GM21390 (cell line): Measurements from ENCODE around the gene CNIH4.
"Not testable (repeated sequence)": the region's sequence is repeated elsewhere in the genome, so short reads cannot be mapped to it uniquely, and the experiment has no call there.

Source experiments
- ATAC-seq: cut with Tn5 transposase; IDR thresholded peaks from one replicate; pipeline ENCODE4 v1.9.1; 2021; ENCODE audit not compliant: unreplicated experiment

Gene CNIH4

DNA sequence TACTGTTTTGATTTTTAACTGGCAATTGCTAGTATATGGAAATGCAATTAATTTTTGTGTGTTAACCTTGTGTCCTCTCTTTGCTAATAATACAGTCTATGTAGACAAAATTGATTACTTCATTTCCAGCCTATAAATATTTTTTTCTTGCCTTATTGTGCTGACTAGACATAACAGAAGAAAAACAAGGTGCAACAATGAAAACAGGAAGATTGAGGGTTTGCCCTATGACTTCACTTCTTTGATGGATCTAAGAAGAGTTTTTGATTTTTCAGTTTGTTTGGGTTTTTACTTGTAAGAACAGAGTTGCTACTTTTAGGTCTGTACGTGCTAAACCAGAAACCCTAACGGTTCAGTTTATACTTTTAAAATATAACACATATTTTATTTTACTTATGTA is 8.5 kb upstream of the CNIH4 start:
- no peak for ATAC-seq

DNA sequence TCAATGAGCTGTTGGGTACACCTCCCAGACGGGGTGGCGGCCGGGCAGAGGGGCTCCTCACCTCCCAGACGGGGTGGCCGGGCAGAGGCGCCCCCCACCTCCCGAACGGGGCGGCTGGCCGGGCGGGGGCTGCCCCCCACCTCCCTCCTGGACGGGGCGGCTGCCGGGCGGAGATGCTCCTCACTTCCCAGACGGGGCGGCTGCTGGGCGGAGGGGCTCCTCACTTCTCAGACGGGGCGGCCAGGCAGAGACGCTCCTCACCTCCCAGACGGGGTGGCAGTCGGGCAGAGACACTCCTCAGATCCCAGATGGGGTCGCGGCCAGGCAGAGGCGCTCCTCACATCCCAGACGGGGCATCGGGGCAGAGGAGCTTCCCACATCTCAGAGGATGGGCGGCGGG is 7.0 kb upstream of the CNIH4 start:
- ATAC-seq: not testable (repeated sequence)

DNA sequence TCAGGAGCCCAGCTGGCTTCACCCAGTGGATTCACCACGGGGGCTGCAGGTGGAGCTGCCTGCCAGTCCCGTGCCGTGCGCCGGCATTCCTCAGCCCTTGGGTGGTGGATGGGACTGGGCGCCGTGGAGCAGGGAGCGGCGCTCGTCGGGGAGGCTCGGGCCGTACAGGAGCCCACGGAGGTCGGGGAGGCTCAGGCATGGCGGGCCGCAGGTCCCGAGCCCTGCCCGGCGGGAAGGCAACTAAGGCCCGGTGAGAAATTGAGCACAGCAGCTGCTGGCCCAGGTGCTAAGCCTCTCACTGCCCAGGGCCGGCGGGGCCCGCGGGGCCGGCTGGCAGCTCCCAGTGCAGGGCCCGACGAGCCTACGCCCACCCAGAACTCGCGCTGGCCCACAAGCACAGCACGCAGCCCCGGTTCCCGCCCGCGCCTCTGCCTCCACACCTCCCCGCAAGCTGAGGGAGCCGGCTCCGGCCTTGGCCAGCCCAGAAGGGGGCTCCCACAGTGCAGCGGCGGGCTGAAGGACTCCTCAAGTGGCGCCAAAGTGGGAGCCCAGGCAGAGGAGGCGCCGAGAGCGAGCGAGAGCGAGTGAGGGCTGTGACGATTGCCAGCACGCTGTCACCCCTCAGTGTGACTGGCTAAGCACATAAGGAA is 4.1 kb upstream of the CNIH4 start:
- ATAC-seq: not testable (repeated sequence)

DNA sequence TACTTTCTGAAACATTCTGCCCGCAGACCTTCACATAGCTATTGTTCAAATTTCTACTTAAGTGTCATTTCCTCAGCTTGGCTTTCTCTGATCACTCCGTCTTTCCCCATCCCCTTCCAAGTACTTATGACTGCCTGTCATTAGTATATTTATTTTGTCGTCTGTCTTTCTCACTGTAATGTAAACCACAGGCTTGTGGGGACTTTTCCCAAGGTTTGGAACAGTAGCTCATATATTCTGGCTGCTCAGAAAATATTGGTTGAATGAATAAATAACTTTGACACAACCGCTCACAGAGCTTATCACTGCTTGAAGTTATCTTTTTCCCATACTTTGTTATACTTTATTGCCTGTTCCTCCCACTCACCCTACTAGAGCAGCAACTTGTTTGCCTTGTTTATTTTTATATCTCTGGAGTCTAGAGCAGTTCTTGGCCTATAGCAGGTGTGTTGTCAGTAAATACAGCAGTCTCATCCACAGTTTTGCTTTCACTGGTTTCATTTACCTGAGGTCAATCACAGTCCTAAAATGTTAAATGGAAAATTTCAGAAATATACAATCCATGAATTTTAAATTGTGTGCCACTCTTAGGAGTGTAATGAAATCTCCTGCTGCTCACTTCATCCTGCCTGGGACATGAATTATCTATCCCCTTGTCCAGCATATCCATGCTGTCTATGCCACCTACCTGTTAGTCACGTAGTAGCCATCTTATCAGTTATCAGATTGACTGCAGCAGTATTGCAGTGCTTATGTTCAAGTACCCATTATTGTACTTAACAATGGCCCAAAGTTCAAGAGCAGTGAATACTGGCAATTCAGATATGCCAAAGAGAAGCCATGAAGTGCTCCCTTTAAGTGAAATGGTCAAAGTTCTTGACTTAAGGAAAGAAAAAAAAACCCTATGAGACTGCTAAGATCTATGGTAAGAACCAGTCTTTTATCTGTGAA is 2.4 kb upstream of the CNIH4 start:
- ATAC-seq: no peak

DNA sequence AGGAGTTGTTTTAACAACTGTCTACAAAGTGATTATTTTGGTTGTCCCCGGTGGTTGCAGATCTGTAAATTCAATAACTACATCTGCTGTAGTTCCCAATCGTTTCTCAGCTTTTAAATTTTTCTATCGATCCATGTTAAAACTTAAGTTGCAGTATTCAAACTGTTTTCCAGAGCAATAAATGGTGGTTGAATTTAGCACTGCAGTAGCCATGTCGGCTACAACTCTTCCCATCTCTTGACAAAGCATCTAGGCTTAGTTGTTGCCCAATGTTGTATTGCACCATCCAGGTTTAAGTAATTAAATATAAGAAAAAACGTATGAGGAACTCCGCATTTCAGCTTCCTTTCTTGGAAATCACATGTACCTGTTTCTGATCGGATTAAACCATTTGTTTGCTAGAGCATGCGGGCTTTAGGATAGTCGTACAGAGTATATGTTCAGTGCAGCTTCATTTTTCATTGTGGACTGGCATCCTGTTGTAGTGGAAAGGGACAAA is 996 bp downstream of the CNIH4 start:
- no peak for ATAC-seq

DNA sequence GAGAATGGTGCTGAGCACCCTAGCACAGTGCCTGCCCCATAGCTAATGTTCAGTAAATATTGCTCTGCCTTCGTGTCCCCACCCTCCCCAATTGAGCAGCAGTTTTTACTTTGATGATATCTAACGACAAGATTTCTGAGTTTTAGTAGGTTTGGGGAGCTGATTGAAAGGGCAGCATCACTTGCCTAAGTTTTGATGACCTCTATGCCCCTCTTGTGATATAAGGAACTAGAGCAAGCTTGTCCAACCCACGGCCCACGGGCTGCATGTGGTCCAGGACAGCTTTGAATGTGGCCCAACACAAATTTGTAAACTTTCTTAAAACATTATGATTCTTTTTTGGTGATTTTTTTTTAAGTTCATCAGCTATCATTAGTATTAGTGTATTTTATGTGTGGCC is 1.6 kb downstream of the CNIH4 start:
- ATAC-seq: no peak

DNA sequence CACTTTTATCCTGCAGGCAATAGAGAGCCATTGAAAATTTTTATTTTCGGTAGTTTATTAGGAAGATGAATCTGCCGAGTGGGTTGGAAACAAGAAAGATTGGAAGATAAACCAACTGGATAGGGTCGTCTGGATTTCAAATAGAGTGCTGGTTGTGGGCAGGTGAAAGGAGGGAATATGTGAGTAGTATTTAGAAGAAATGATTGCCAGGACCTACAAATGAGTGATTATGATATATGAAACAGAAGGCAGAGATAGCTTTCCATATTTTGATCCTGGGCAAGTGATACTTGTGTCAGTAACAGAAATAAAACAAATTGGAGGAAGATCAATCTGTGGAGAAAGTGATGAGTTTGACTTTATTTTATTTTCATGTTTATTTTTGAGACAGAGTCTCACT is 2.5 kb downstream of the CNIH4 start:
- no peak for ATAC-seq

DNA sequence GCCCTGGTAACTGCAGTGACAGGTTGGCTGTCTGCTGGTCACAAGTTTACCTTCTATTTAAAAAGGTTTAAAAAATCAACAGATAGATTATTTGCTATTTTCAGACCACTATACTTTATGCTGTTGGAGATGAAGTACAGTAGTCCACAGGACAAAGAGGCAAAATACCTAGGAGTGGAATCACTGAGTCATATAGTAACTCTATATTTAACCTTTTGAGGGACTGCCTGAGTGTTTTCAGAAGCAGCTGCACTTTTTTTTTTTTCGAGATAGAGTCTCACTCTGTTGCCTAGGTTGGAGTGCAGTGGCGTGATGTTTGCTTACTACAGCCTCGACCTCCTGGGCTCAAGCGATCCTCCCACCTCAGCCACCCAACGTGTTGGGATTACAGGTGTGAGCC is 11.7 kb downstream of the CNIH4 start:
- ATAC-seq: peak; percentile 86

DNA sequence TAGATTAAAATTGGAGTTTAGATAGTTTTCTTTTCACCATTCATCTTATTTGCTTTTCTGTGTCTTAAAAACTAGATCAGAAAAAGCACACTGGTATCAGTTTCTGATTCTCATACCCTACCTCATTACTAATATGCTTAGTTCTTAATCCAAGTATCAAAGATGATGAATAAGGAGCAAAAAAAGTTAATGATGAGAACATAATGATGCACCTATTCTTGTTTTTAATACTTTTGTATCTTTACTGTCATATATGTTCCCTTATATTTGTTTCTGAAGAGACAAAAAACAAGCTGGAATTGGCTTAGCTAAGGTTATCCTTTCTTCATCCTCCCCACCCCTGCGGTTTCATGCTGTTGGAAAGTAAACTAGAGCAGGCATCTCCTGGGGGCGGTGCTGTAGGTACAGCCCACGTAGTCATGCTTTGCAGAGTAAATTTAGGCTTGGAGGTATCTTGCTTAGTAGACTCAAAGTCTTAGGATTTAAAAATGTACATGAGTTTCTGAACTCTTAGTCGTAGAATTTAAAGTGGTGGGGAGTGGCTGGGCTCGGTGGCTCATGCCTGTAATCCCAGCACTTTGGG is 16.4 kb downstream of the CNIH4 start:
- ATAC-seq: no peak

DNA sequence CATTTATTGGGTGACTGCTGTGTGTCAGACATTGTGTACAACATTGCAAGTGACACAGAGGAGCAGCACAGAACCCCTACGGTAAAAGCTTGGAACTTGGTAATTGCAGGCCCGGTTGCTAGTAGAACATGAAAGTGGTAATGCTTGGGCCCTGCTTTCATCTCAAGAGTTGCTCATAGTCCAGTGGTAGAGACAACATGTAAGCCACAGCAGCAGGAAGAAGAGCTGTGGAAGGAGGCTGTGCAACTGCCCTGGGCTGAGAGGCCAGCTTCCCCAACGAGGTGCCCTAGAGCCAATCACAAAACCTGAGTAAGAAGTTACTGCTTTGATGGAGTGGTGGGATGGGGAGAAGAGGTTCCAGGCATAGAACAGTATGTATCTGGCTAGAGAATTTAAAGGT is 18.4 kb downstream of the CNIH4 start:
- no peak for ATAC-seq

DNA sequence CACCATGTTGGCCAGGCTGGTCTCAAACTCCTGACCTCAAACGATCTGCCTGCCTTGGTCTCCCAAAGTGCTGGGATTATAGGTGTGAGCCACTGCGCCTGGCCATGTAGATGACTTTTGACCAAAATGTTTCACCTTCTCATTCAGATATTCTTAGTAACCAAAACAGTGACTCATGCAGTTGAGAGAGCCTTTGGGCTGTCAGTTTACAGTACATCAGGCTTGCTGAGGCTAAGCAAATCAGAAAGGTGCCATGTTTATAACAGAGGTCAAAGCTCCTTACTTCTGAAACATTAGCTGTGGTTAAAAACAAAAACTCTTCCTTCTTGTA is 21.0 kb downstream of the CNIH4 start:
- peak; percentile 70 for ATAC-seq

DNA sequence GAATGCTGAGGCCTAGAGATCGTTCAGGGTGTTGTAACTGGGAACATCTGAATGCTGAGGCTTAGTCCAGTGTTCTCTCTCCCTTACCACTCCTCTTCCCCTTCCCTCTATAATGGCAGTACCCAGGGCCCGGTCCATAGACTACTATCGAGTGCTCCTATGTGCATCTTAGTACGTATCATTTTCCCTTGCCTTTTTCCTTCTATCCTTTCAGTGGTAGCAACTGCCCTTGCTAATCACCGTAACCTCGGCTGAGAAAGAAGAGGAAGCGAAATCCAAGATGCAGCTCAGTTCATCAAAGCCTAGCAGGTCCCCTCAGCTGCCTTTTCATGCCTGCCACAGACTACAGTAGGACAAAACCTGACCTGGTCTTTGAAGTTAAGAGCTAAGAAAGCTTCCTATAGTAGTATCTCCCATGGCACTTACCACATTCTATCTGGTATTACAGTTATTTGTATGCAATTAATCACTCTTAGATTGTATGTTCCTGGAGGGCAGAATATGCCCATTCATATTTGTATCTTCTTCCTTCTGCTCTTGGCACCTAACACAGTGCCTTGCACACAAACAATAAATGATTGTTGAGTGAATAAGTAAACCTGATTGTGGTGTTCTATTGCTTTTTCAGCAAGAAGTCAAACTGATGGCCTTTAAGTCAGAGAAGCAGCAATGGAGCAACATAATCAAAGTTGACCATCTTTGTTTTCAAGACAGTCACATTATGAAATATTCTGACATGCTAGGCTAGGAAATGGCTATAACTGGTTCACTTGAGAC is 22.4 kb downstream of the CNIH4 start:
- peak; percentile 41 for ATAC-seq

DNA sequence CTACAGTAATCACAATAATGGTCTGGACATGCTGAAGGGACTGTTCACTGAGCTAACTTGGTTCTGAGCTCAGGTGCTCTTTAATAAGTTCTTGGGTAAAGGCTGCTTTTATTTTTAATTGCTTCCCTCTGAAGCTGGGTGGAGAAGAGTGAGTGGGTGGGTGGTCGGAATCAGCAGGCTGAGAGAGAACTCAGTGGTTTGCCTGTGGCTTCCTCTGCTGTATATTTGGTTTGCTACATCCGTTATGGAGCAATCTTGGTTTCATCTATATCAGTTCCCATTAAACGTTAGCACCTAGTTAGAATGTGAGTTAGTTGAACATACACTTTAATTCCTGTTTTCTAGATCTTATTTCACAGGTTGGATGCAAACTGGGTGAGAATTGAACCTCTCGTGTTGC is 23.3 kb downstream of the CNIH4 start:
- peak; percentile 67 for ATAC-seq

DNA sequence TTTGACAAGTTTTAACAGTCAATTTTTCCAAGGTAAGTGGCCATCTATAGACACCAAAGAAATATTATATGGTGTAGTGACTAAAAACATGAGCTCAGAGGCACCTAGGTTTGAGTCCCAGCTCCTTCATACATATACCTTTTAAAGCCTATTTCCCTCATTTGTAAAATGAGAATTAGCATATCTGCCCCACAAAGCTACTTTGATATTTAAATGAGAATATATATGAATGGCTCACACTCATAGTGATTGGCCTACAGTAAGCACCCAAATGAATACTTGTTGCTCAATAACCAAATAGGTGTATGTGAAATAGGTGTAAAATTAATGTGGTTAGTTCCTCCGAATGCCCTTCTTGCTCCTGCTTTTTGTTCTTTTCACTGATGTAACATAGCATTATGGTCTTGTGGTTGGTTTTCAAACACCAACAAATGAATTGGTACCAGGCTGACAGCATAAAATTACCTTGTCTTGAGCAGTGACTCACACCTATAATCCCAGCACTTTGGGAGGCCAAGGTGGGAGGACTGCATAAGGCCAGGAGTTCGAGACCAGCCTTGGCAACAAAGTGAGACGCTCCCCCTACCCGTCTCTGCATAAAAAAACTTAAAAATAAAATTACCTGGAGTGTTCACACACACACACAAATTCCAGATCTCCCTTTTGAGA is 25.3 kb downstream of the CNIH4 start:
- no peak for ATAC-seq

DNA sequence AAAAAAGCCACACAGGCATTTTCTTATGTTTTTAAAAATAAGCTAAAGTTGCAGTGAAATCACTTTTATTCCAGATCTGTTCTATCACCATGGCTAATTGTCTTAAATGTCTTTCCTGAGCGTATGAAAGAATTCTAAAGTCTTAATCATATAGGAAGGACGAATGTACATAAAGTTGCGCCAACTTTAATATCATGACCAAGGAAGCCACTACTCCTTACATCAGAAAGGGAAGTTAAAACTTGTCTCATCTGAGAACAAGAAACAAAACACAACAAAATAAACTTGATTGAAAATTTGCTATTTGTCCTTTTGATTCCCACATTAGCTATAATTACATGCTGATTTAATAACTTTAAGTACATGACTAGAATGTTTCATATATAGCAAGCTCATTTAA is 26.5 kb downstream of the CNIH4 start:
- no peak for ATAC-seq

DNA sequence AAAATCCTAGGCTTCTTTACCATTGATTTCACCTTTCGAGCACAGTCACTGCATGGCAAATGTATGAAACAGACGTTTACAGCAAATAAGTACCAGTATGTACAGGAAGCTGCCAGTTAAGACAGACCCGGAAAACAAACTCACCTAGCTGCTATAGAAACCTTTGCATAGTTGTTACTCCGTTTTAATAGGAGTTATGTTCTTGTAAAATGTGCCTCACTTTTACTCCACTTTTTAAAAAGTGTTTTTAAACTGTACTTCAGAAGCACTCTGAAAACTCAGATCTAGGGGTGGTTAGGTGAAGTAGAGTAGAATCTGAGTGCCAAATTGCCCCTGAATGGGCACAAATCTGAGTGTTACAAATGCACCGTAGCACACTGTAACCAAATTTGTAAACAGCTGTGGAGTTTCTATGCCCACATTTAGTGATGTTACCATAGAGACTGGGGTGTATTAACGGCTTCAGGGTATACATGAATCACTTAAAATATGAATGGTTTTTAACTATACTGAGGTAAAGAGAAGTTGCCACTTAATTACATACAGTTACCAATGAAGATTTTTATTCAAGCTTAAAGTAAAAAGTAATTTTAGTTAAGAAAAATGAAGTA is 30.7 kb downstream of the CNIH4 start:
- ATAC-seq: no peak

DNA sequence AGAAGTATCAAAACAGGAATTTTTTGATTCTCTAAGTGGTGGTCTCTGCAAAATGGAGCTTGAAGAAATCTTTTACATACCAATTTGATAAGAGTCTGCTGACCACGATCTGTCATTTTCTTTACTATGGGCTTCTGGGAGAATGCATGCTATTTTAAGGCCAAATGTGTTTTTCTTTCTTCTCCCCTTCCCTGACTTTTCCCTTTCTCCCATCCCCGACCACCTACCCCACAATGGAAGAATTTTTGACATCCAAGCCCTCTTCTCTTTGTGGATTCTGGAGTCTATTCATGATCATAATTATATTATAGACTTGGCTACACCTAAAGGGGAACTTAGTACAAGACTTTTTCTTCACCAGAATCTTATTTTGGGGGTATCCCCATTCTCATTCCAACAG is 31.3 kb downstream of the CNIH4 start:
- no peak for ATAC-seq

DNA sequence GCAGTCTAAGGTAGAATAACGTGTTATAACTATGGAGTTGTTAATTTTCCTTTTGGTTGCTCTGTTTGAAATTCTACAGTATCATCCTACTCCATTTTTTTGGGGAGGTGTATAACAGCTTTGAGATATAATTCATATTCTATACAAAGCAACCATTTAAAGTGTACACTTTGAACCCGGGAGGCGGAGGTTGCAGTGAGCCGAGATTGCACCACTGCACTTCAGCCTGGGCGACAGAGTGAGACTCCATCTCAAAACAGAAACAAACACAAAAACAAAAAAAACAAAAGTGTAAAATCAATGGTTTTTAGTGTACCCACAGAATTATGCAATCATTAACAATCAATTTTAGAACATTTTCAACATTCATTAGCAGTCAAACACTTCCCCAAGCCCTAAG is 33.8 kb downstream of the CNIH4 start:
- no peak for ATAC-seq

DNA sequence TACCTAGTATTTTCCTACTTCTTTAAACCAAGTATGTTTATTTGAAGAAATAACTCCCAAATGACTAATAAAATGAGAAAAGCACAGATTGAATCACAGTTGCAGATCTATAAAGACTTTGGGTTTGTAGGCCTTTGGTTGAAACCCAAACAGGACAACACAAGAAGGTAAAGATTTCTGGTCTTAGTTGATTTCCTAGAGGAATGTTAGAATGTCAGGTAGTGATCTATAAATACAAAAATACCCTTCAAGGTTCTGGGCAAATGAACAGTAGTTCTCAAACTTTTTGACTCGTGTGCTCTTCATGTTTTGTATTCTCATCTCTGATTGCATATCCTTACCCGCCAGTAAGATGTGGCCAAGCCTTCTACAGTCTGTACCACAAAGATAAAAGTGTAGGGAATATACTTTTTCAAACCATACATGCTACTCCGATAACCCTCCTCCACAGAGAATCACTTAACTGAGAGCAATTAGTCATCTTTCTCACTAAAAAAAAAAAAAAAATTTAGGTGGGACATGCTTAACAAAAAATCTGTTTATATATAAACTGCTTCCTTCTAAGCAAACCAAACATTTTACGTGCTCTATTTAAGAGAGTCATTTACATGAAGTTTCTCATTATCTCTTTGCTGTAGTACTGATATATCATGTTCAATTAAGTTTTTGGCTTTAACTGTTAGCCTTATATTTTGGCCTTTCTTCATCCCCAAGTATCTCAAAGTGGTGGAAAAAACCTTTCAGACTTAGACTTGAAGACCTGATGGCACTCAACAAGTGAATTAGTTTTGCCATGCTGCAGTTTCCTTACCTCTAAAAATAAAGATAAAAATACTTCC is 36.0 kb downstream of the CNIH4 start:
- no peak for ATAC-seq
